NB4 (cell line): Measurements from ENCODE around the gene TCF25.

Experiments used
- DNase-seq: peaks from one replicate; pipeline ENCODE4 v3.0.0; 2010; ENCODE audit warnings: low read depth
- H3K4me3 ChIP-seq: one replicate; pipeline ENCODE4 v1.5.1; 2011; ENCODE audit warnings: mild to moderate bottlenecking, low read depth, low read length, moderate library complexity
- MAX ChIP-seq: IDR thresholded peaks from 2 replicates; pipeline ENCODE4 v1.6.1; 2011; ENCODE audit warnings: low read depth, low read length
- MYC ChIP-seq: IDR thresholded peaks from 2 replicates; pipeline ENCODE4 v1.6.1; 2011; ENCODE audit warnings: low read depth, low read length
- POLR2A ChIP-seq: IDR thresholded peaks from 2 replicates; pipeline ENCODE4 v1.6.1; 2011; ENCODE audit warnings: mild to moderate bottlenecking; ENCODE audit not compliant: insufficient read length; ENCODE audit errors: extremely low read depth
- TF ChIP-seq, protein P1 (sequence below): IDR thresholded peaks from one replicate; pipeline ENCODE4 v1.5.1; 2012; ENCODE audit warnings: low read depth, low read length

Gene TCF25

GRCh38 chr16:89841275-89841674 is 32.1 kb upstream of the TCF25 start:
- TF ChIP-seq, protein P1, sequence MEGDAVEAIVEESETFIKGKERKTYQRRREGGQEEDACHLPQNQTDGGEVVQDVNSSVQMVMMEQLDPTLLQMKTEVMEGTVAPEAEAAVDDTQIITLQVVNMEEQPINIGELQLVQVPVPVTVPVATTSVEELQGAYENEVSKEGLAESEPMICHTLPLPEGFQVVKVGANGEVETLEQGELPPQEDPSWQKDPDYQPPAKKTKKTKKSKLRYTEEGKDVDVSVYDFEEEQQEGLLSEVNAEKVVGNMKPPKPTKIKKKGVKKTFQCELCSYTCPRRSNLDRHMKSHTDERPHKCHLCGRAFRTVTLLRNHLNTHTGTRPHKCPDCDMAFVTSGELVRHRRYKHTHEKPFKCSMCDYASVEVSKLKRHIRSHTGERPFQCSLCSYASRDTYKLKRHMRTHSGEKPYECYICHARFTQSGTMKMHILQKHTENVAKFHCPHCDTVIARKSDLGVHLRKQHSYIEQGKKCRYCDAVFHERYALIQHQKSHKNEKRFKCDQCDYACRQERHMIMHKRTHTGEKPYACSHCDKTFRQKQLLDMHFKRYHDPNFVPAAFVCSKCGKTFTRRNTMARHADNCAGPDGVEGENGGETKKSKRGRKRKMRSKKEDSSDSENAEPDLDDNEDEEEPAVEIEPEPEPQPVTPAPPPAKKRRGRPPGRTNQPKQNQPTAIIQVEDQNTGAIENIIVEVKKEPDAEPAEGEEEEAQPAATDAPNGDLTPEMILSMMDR: no peak
- TF ChIP-seq MYC: no peak
- TF ChIP-seq POLR2A: no peak
- TF ChIP-seq MAX: no peak
- no peak overlapping the region for H3K4me3 ChIP-seq
- DNase-seq: peak; percentile 40

DNA sequence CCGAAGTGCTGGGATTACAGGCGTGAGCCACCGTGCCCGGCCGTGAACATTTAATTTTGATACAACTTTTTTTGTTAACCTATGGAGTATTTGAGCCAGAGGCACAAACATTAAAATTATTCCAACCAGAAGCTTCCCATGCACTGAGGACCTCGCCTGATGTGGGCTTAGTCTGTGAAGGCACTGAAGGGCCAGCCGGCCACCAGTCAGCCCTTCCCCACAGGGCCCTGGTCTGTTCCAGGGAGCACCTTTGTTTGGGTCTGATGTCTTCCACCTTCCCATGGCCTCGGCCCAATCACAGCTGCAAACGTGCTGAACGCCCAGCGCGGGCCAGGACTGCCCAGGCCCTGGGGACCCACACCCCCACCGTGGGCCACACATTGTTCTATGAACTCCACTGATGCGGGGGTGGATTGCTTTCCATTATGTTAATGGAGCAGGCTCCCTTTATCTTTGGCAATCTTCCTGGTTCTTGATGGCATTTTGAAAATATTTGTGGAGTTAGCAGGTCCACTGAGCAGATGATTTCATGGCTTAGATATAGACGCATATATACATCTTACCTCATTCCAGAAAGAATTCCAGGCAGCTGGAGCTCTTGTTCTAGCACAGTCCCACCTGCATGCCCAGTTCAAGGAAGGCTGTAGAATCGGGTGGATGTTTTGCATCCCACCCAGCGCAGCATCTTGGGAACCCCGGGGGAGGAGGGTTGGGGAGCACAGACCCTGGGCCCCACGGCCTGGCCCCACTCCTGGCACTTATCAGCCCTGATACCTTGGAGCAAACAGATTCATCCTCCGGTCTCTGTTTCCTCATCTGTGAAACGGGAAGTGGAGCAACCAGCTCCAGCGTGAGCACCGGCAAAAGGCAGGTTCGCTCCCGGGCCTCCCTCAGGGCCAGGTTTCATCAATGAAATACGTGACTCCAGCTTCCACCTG is 30.7 kb upstream of the TCF25 start:
- peak; percentile 31 for DNase-seq
- H3K4me3 ChIP-seq: no peak overlapping the region
- TF ChIP-seq, protein P1: no peak
- TF ChIP-seq POLR2A: no peak
- no peak for TF ChIP-seq MAX
- TF ChIP-seq MYC: no peak

DNA sequence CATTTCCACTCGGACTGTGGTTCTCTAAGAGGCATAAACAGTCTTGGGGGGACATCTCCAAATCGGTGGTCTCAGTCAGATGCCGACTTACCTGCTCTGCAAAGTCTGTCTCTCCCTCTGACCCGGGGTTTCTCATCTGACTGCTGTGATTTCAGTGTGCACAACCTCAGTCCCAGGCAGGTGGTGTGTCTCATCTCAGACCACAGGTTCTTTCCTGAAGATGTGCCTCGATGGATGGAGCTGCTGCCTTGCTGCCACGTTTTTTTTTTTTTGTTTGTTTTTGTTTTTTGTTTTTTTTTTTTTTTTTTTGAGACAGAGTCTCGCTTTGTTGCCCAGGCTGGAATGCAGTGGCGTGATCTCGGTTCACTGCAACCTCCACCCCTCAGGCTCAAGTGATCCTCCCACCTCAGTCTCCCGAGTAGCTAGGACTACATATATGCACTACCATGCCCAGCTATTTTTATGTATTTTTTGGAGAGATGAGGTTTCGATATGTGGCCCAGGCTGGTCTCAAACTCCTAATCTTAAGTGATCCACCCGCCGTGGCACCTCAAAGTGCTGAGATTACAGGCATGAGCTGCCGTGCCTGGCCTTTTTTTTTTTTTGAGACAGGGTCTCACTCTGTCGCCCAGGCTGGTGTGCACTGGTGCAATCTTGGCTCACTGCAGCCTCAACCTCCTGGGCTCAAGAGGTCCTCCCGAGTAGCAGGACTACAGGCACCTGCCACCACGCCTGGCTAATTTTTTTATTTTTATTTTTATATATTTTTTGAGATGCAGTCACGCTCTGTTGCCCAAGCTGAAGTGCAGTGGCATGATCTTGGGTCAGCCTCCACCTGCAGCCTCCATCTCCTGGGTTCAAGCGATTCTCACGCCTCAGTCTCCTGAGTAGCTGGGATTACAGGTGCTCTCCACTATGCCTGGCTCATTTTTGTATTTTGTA is 29.7 kb upstream of the TCF25 start:
- TF ChIP-seq, protein P1: no peak
- TF ChIP-seq POLR2A (no peak), MAX (no peak), MYC (no peak)
- no peak overlapping the region for H3K4me3 ChIP-seq
- DNase-seq: no peak

DNA sequence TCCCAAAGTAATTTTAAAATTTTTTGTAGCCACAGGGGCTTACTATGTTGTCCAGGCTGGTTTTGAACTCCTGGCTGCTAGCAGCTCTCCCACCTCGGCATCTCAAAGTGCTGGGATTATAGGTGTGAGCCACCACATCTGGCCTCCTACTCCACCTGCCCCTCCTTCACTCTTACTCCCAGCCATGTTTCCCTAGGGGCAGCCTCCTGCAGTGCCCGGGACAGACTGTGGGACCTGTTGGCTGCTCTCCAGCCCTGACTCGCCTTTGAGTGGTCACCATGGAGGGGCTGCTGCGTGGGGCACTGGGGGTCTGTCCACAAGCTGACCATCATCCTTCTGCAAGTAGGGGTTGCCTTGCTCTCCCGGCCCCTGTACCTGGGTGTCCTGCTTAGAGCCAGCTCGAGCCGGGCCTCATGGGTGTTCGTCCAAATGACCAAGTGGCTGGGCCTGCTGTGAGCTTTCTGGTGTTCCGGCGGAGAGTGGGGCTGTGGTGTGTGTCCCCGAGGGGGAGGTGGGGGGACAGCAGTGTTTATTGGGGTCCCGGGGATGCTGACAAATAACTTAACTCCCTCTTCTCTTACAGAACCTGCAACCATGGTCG is 28.6 kb upstream of the TCF25 start:
- TF ChIP-seq MAX: no peak
- TF ChIP-seq POLR2A: no peak
- TF ChIP-seq, protein P1: no peak
- TF ChIP-seq MYC: no peak

DNA sequence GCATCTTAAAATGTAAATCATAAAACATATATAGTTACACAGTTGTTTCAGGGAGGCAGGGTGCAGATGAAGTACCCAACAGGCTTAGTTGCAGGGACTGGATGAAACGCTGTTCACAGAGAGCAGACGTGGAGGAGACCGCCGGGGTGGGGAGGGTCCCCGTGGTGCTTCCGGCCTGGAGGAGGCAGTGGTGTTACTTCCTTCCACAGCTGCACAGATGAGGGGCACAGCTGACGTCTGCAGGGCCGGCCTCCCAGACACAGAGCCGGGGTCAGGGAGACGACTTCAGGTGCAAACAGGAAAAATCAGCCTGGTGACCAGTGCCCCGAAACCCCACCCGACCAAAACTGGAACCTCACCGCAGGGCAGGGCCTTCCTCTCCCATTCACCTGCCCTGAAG is 28.0 kb upstream of the TCF25 start:
- DNase-seq: peak; percentile 64
- TF ChIP-seq POLR2A: no peak
- TF ChIP-seq, protein P1: peak; percentile 22
- no peak for TF ChIP-seq MYC
- H3K4me3 ChIP-seq: no peak overlapping the region

More for the DNA sequence above, 28.6 kb upstream of the TCF25 start:
- no peak overlapping the region for H3K4me3 ChIP-seq
- no peak for DNase-seq
